ENCODE data around the gene EFCAB12.
"Not testable (repeated sequence)": the region's sequence is repeated elsewhere in the genome, so short reads cannot be mapped to it uniquely, and the experiment has no call there.

DNA sequence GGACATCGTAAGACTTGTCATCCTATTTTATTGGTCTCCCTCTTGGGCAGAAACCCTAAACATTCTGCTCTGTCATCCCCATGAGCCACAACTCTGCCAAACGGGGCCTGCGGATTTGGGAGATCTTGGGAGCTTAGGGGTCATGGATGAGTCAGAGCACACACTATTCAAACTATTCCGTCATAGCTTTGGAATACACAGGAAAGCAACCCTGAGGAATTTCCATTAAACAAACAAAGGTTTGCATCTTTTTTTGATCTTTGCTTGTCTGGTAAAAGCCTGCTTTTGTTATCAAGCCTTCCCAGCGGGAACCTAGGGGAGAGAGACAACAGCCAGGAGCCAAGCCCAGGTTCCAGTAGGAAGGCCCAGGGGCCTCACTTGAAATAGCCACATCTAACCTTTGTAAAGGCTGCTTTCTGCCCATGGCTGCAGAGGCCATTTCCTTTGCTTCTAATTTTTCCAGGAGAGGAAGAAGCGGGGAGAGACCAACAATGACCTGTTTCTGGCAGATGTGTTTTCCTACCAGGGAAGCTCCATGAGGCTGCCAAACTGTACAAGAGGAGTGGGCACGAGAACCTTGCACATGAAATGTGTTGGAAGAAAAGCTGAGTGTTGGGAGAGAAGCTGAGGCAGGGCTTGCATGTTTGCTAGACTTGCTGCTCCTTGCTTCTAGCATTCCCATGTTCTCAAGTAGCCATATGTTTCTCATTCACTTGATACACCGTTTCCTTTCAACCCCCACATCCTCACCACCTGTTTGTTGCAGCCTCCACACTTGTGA is 39.5 kb downstream of the EFCAB12 start:
- TF ChIP-seq, protein P1, sequence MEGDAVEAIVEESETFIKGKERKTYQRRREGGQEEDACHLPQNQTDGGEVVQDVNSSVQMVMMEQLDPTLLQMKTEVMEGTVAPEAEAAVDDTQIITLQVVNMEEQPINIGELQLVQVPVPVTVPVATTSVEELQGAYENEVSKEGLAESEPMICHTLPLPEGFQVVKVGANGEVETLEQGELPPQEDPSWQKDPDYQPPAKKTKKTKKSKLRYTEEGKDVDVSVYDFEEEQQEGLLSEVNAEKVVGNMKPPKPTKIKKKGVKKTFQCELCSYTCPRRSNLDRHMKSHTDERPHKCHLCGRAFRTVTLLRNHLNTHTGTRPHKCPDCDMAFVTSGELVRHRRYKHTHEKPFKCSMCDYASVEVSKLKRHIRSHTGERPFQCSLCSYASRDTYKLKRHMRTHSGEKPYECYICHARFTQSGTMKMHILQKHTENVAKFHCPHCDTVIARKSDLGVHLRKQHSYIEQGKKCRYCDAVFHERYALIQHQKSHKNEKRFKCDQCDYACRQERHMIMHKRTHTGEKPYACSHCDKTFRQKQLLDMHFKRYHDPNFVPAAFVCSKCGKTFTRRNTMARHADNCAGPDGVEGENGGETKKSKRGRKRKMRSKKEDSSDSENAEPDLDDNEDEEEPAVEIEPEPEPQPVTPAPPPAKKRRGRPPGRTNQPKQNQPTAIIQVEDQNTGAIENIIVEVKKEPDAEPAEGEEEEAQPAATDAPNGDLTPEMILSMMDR (IDR thresholded peaks at IDR 0.05; ENCODE audit: insufficient read depth, low read depth, low read length) = not testable (repeated sequence)
- not testable (repeated sequence) for TF ChIP-seq EZH2 (IDR thresholded peaks at IDR 0.05; ENCODE audit: insufficient read depth, low read length)

Data from astrocyte (in vitro differentiated cells and primary cell).